CD14-positive monocyte (primary cell): ENCODE measurements around the gene EFNA1. TPM values are rescaled to one million over a fixed set of nuclear protein-coding genes. Genes with fewer than 3 reads are reported as not detected.

ENCODE experiments used
- DNase-seq, 3 donors: peaks; one replicate each; pipeline ENCODE4 v3.0.0-alpha.2; 2011 to 2022
- H2AFZ ChIP-seq: 2 replicates; pipeline ENCODE4 v1.6.0; 2012; ENCODE audit warnings: mild to moderate bottlenecking, low read depth, low read length, inconsistent platforms; ENCODE audit not compliant: insufficient read depth, poor library complexity, severe bottlenecking
- H3K27ac ChIP-seq, 2 donors: 1 replicate in 1 of 2; 2 replicates in 1 of 2; pipeline ENCODE4 v1.5.1; 2012 to 2013; ENCODE audit warnings: low read length in 2 of 2, control low read depth in 1 of 2, inconsistent platforms in 1 of 2, low read depth in 1 of 2, mild to moderate bottlenecking in 1 of 2
- H3K27me3 ChIP-seq, 2 donors: one replicate each; pipeline versions ENCODE4 v1.6.0 to v1.6.1; 2011 to 2013; ENCODE audit warnings: low read length in 2 of 2; ENCODE audit not compliant: control insufficient read depth in 2 of 2, insufficient read depth in 2 of 2
- H3K36me3 ChIP-seq, 2 donors: replicated peaks in 1 of 2; 1 replicate in 1 of 2; 2 replicates in 1 of 2; pipeline versions ENCODE4 v1.5.1 to v1.6.1; 2012 to 2013; ENCODE audit warnings: low read length in 2 of 2, control low read depth in 1 of 2, inconsistent platforms in 1 of 2, mild to moderate bottlenecking in 1 of 2; ENCODE audit not compliant: insufficient read depth in 2 of 2, control insufficient read depth in 1 of 2
- H3K4me1 ChIP-seq, 2 donors: 1 replicate in 1 of 2; 2 replicates in 1 of 2; pipeline versions ENCODE4 v1.5.1 to v1.6.1; 2012 to 2013; ENCODE audit warnings: low read length in 2 of 2, control low read depth in 1 of 2, inconsistent platforms in 1 of 2, mild to moderate bottlenecking in 1 of 2, moderate library complexity in 1 of 2; ENCODE audit not compliant: insufficient read depth in 2 of 2, control insufficient read depth in 1 of 2
- H3K4me2 ChIP-seq: replicated peaks from 2 replicates; pipeline ENCODE3; 2012; ENCODE audit warnings: low read length, moderate library complexity, mild to moderate bottlenecking; ENCODE audit not compliant: poor library complexity, severe bottlenecking; ENCODE audit errors: extremely low read depth
- H3K4me3 ChIP-seq, 3 experiments: fragments of 200-600 bp in 1 of 3; sonication (generic) in 1 of 3; replicated peaks in 1 of 3; 1 replicate in 2 of 3; 2 replicates in 1 of 3; pipeline ENCODE4 v1.5.1; 2011 to 2013; ENCODE audit warnings: low read length in 3 of 3, mild to moderate bottlenecking in 3 of 3, control low read depth in 2 of 3, low read depth in 2 of 3, inconsistent platforms in 1 of 3, moderate library complexity in 1 of 3
- H3K79me2 ChIP-seq: 2 replicates; pipeline ENCODE4 v1.6.0; 2012; ENCODE audit warnings: mild to moderate bottlenecking, control low read depth, inconsistent platforms, low read length, moderate library complexity; ENCODE audit not compliant: insufficient read depth
- H3K9ac ChIP-seq: 2 replicates; pipeline ENCODE4 v1.6.0; 2017; ENCODE audit warnings: low read length, mild to moderate bottlenecking; ENCODE audit not compliant: insufficient read depth, poor library complexity, severe bottlenecking
- H3K9me3 ChIP-seq, 2 donors: replicated peaks in 1 of 2; 1 replicate in 1 of 2; 2 replicates in 1 of 2; pipeline versions ENCODE4 v1.5.1 to v1.6.1; 2012 to 2013; ENCODE audit warnings: low read length in 2 of 2, control low read depth in 1 of 2; ENCODE audit not compliant: control insufficient read depth in 1 of 2, insufficient read depth in 1 of 2
- H4K20me1 ChIP-seq: 2 replicates; pipeline ENCODE4 v1.6.0; 2012; ENCODE audit warnings: mild to moderate bottlenecking, low read length, control low read depth, moderate library complexity; ENCODE audit not compliant: insufficient read depth
- H3K27ac Mint-ChIP-seq, 7 donors: one replicate each; pipeline ENCODE4 v1.8.0; 2020; ENCODE audit warnings: mild to moderate bottlenecking in 7 of 7, mixed read lengths in 7 of 7, moderate library complexity in 6 of 7, inconsistent platforms in 2 of 7
- H3K27me3 Mint-ChIP-seq, 3 donors: one replicate each; pipeline ENCODE4 v1.8.0; 2021 to 2022; ENCODE audit warnings: low read depth in 3 of 3, mild to moderate bottlenecking in 3 of 3, mixed read lengths in 3 of 3, moderate library complexity in 3 of 3, inconsistent platforms in 1 of 3
- H3K36me3 Mint-ChIP-seq, 2 donors: one replicate each; pipeline ENCODE4 v1.8.0; 2020; ENCODE audit warnings: mixed read lengths in 2 of 2, inconsistent platforms in 1 of 2, mild to moderate bottlenecking in 1 of 2
- H3K4me1 Mint-ChIP-seq: one replicate; pipeline ENCODE4 v1.8.0; 2020; ENCODE audit warnings: mild to moderate bottlenecking, mixed read lengths
- H3K4me3 Mint-ChIP-seq, 2 donors: one replicate each; pipeline ENCODE4 v1.8.0; 2020; ENCODE audit warnings: mild to moderate bottlenecking in 2 of 2, mixed read lengths in 2 of 2, moderate library complexity in 1 of 2
- H3K9me3 Mint-ChIP-seq, 7 donors: one replicate each; pipeline ENCODE4 v1.8.0; 2020 to 2022; ENCODE audit warnings: mixed read lengths in 7 of 7, mild to moderate bottlenecking in 6 of 7, moderate library complexity in 6 of 7, inconsistent platforms in 2 of 7
- CTCF ChIP-seq: fragments of 200-600 bp; IDR thresholded peaks from one replicate; pipeline ENCODE4 v1.8.0; 2022; ENCODE audit warnings: antibody characterized with exemption, mild to moderate bottlenecking
- WGBS: methylation state at CpG from one replicate; pipeline ENCODE4 v1.1.5; 2013; ENCODE audit warnings: missing lambda C conversion rate; ENCODE audit not compliant: insufficient coverage; 5-methylcytosine and 5-hydroxymethylcytosine counted together
- intact Hi-C, 2 donors: fragments of 100-400 bp; cut with micrococcal nuclease; formaldehyde crosslinking; loops; one replicate each; pipeline versions ENCODE4 v1.15.0 to v1.15.1; 2023
- polyA plus RNA-seq, 3 donors: library from polyadenylated mRNA; depleted of rRNA in 1 of 3; unstranded in 2 of 3; stranded (reverse) in 1 of 3; fragments of 300-500 nt in 2 of 3; fragments of >200 nt in 1 of 3; fragmentation: Illumina TruSeq in 2 of 3; gene quantifications; 1 replicate in 2 of 3; 2 replicates in 1 of 3; pipeline ENCODE4 v1.2.3, GENCODE V29; 2012 to 2021

Gene EFNA1
- polyA plus RNA-seq, 3 donors: 1.2 TPM; not detected in 2

- H3K4me2 ChIP-seq: no peak overlapping the region
- peaks cover 0 to 14% of the 10 kb centered on the region in 2 donors for H3K9me3 ChIP-seq
- DNase-seq: no peak
- H3K9ac ChIP-seq: no peak overlapping the region
- peaks cover 0 to 13% (median 10%) of the 10 kb centered on the region in 7 donors for H3K9me3 Mint-ChIP-seq
- peaks cover 41 to 52% (median 48%) of the 10 kb centered on the region in 3 donors for H3K27me3 Mint-ChIP-seq
- H3K27ac ChIP-seq: no peak overlapping the region
- intact Hi-C loops: loop anchor here in 1 of 2 donors (5.0 kb wide), 1 partner anchor 45 kb away; no protein-coding TSS in a partner anchor
- no peaks in the 10 kb centered on the region for H4K20me1 ChIP-seq
- H3K4me1 ChIP-seq: peaks cover 33 to 45% of the 10 kb centered on the region in 2 donors
- peaks cover 5 to 18% of the 10 kb centered on the region in 2 donors for H3K36me3 Mint-ChIP-seq
- peaks cover 32 to 45% of the 10 kb centered on the region in 2 donors for H3K27me3 ChIP-seq
- WGBS: 50% methylated on average over 1 of the region's 2 CpGs
- peaks cover 42% of the 10 kb centered on the region for H3K4me1 Mint-ChIP-seq
- H3K79me2 ChIP-seq: peaks cover 3% of the 10 kb centered on the region
- H3K4me3 Mint-ChIP-seq: no peak overlapping the region
- peak overlapping the region in 1 of 7 donors; percentile 57 for H3K27ac Mint-ChIP-seq
- TF ChIP-seq CTCF: no peak
- no peak overlapping the region for H2AFZ ChIP-seq
- no peak overlapping the region for H3K4me3 ChIP-seq
- H3K36me3 ChIP-seq: no peaks in the 10 kb centered on the region
Measured at GRCh38 chr1:155131856-155132255, 4.2 kb downstream of the EFNA1 start.

- H3K4me3 Mint-ChIP-seq: no peak overlapping the region
- 100% methylated on average over 5 of the region's 7 CpGs for WGBS
Measured at GRCh38 chr1:155133799-155134281, 6.2 kb downstream of the EFNA1 start.

More at GRCh38 chr1:155133799-155134281, 6.2 kb downstream of the EFNA1 start:
- Histone ChIP-seq H3K4me3 (no peak overlapping the region), H3K9ac (no peak overlapping the region), H3K9me3 (peaks cover 0 to 7% of the 10 kb centered on the region in 2 donors), H3K4me1 (peaks cover 22 to 39% of the 10 kb centered on the region in 2 donors), H3K79me2 (peaks cover 23% of the 10 kb centered on the region), H3K27ac (no peak overlapping the region), H3K27me3 (peaks cover 16 to 26% of the 10 kb centered on the region in 2 donors), H2AFZ (no peak overlapping the region), H3K36me3 (peaks cover 0 to 11% of the 10 kb centered on the region in 2 donors), H4K20me1 (peaks cover 7% of the 10 kb centered on the region), H3K4me2 (no peak overlapping the region)
- no peak for TF ChIP-seq CTCF
- H3K27me3 Mint-ChIP-seq: peaks cover 23 to 33% (median 33%) of the 10 kb centered on the region in 3 donors
- H3K4me1 Mint-ChIP-seq: peaks cover 42% of the 10 kb centered on the region
- no peak for DNase-seq
- H3K9me3 Mint-ChIP-seq: peaks cover 0 to 7% (median 1%) of the 10 kb centered on the region in 7 donors
- intact Hi-C loops: loop anchor here in 1 of 2 donors (5.0 kb wide), 1 partner anchor 47 kb away; no protein-coding TSS in a partner anchor
- peak overlapping the region in 1 of 7 donors; percentile 51 for H3K27ac Mint-ChIP-seq
- H3K36me3 Mint-ChIP-seq: peaks cover 14 to 16% of the 10 kb centered on the region in 2 donors
